ENCODE measurements around the gene COG2. TPM values are rescaled to one million over a fixed set of nuclear protein-coding genes. Genes with fewer than 3 reads are reported as not detected.

COG2 gene
- total RNA-seq, 2 experiments from 2014 or later, result 29.9 to 31.2 TPM

DNA sequence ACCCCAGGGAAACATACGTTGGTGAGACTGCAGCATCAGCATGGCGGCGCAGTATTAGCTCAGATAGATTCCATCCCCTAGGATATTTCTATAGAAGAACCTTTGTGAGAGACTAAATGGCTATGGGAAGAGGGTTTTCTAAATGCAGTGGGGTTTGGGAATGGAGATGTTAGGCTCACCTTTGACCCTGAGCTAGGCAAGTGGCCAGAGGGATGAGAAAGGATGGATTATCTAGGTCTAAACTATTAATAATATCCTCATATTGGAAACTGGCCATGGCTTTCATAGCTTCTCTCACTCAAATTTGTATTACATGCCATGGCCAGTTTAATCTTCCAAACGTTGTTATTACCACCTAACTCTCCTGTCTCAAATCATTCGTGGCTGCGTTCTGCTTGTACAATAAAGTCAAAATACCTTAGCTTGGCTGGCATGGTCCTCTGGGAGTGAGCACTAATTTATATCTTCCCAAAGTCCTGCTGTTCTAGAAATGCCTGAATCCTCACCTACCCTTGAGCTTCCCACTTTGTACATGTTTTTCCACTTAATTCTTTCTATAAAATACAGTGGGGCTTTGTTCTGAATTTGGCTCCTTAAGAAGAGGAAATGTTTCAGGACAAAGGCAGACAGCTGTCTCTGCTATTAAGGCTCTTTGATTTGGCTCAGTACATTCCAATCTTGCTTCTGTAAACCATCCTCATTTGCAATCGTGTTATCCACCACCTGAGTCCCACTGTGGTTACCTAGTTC is 31.0 kb upstream of the COG2 start:
- DNase-seq (no peak), ATAC-seq (no peak)
- Mint-ChIP-seq H3K4me1 (ENCODE audit: low read depth) (no peaks in the 10 kb centered on the region), H3K36me3 (ENCODE audit: low read depth) (no peaks in the 10 kb centered on the region), H3K27me3 (ENCODE audit: low read depth) (peaks cover 25% of the 10 kb centered on the region), H3K9me3 (ENCODE audit: insufficient read depth) (no peaks in the 10 kb centered on the region), H3K27ac (no peak overlapping the region), H3K4me3 (no peak overlapping the region)
- ChIA-PET POLR2A (no interaction called here), CTCF (no interaction called here)

DNA sequence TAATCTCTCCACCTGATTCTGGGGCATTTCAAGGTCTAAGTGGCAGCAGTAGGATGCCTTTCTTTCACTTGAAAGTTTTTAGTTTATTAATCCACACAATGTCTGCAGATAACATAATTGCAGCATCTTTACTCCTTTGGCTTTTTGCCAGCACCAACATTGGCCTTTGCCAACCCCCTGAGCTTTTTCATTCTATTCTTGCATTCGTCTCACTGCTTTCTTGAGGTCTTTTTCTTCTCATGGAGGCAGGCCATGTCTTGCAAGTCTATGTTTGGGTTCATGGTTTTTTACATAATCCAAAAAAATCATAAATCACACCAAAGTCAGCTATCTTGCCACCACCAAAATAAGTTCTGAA is 30.4 kb upstream of the COG2 start:
- ATAC-seq, result no peak
- H3K27ac Mint-ChIP-seq, result no peak overlapping the region
- H3K36me3 Mint-ChIP-seq (ENCODE audit: low read depth), result no peaks in the 10 kb centered on the region
- no peaks in the 10 kb centered on the region for H3K4me1 Mint-ChIP-seq (ENCODE audit: low read depth)
- H3K27me3 Mint-ChIP-seq (ENCODE audit: low read depth), result peaks cover 26% of the 10 kb centered on the region
- POLR2A ChIA-PET, result no interaction called here
- CTCF ChIA-PET, result no interaction called here
- H3K9me3 Mint-ChIP-seq (ENCODE audit: insufficient read depth), result no peaks in the 10 kb centered on the region
- H3K4me3 Mint-ChIP-seq, result no peak overlapping the region
- no peak for DNase-seq

DNA sequence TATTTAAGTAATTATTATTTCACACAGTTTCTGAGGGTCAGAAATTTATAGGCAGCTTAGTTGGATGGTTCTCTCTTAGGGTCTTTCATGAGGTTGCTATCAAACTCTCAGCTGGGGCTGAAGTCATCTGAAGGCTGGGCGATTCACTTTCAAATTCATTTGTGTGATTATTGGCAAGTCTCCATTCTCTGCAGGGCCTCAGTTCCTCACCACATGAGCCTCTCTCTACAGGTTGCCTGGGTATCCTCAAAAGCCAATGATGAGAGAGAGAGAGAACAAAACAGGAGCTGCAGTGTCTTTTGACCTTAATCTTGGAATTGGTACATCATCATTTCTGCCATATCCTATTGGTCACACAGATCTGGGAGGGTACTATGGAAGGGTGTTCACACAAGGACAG is 29.6 kb upstream of the COG2 start:
- Mint-ChIP-seq H3K27ac (no peak overlapping the region), H3K27me3 (ENCODE audit: low read depth) (peaks cover 27% of the 10 kb centered on the region), H3K36me3 (ENCODE audit: low read depth) (no peaks in the 10 kb centered on the region), H3K4me1 (ENCODE audit: low read depth) (no peaks in the 10 kb centered on the region), H3K4me3 (no peak overlapping the region), H3K9me3 (ENCODE audit: insufficient read depth) (no peaks in the 10 kb centered on the region)
- DNase-seq (no peak), ATAC-seq (no peak)
- ChIA-PET POLR2A (no interaction called here), CTCF (no interaction called here)

DNA sequence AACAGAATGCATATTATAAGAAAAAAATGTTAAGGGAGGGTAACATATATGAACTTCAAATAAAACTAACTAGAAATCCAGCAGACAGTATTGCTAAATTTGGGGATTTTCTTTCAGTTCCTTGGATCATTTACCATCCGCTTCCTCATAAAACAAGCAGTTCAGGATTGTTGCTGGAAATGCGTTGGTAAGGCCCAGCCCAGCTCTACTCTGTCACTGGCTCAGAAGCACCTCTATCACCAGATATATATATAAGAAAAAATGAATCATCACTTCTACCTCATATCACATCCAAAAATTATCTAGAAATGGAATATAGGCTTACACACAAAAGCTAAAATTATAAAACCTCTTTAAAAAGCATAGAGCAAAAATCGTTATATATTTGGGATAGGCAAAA is 28.2 kb upstream of the COG2 start:
- DNase-seq, result no peak
- CTCF ChIA-PET, result no interaction called here
- Mint-ChIP-seq H3K36me3 (ENCODE audit: low read depth) (no peaks in the 10 kb centered on the region), H3K4me1 (ENCODE audit: low read depth) (no peaks in the 10 kb centered on the region), H3K27me3 (ENCODE audit: low read depth) (peaks cover 35% of the 10 kb centered on the region), H3K27ac (no peak overlapping the region), H3K9me3 (ENCODE audit: insufficient read depth) (no peaks in the 10 kb centered on the region), H3K4me3 (no peak overlapping the region)
- no peak for ATAC-seq
- POLR2A ChIA-PET, result no interaction called here

DNA sequence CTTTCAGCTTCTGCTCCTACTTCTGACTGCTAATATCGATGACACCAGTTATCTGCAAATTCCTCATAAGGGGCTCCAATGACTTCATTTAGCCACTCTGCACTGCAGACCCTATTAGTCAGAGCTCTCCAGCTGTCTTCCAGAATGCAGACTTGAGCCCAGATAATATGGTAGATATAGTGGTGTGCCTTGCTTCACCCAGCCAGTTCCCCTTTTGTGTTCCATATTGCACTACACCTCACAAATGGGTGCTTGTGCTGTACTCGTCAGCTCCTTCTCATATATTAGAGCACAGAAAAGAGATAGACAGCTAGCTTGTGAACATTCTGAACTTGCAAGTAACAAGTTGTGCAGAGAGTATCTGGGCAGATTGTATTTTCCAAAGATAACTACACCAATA is 23.7 kb upstream of the COG2 start:
- ChIA-PET POLR2A (no interaction called here), CTCF (no interaction called here)
- no peak overlapping the region for H3K27ac Mint-ChIP-seq
- H3K4me1 Mint-ChIP-seq (ENCODE audit: low read depth), result no peaks in the 10 kb centered on the region
- no peaks in the 10 kb centered on the region for H3K36me3 Mint-ChIP-seq (ENCODE audit: low read depth)
- DNase-seq (no peak), ATAC-seq (no peak)
- H3K9me3 Mint-ChIP-seq (ENCODE audit: insufficient read depth), result no peaks in the 10 kb centered on the region
- H3K27me3 Mint-ChIP-seq (ENCODE audit: low read depth), result peaks cover 28% of the 10 kb centered on the region
- no peak overlapping the region for H3K4me3 Mint-ChIP-seq

DNA sequence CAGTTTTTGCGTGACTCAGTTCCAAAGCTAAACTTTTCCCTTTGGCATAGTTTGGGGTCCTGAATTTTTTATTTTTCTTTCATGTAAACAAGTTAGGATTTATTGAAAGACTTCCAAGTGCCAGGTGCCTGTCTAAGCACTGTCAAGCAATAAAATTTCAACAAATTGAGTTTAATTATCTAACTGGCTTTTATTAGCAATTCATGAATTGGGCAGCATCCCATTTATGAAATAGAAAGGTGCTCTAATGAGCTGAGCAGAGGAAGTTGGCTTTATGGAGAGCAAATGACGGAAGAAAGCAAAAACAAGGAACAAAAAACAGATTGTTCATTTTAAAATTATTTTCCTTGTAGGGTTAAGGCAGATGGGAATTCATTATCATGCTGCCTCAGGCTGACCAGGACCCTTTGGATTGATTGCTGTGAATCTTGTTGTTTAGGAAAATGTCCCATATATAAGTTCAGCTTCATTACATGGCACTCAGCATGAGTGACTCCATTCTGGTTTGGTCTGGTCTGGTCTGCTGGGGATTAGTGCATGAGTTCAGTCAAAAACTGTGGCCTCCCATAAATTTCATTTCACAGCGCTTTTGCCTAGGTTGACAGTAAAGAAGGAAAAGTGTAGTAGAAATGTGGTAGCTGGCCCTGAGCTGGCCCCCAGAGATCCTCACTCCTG is 21.5 kb upstream of the COG2 start:
- Mint-ChIP-seq H3K9me3 (ENCODE audit: insufficient read depth) (no peaks in the 10 kb centered on the region), H3K4me3 (no peak overlapping the region), H3K36me3 (ENCODE audit: low read depth) (no peaks in the 10 kb centered on the region), H3K27ac (no peak overlapping the region), H3K4me1 (ENCODE audit: low read depth) (no peaks in the 10 kb centered on the region), H3K27me3 (ENCODE audit: low read depth) (peaks cover 22% of the 10 kb centered on the region)
- DNase-seq (no peak), ATAC-seq (no peak)
- ChIA-PET POLR2A (no interaction called here), CTCF (no interaction called here)

DNA sequence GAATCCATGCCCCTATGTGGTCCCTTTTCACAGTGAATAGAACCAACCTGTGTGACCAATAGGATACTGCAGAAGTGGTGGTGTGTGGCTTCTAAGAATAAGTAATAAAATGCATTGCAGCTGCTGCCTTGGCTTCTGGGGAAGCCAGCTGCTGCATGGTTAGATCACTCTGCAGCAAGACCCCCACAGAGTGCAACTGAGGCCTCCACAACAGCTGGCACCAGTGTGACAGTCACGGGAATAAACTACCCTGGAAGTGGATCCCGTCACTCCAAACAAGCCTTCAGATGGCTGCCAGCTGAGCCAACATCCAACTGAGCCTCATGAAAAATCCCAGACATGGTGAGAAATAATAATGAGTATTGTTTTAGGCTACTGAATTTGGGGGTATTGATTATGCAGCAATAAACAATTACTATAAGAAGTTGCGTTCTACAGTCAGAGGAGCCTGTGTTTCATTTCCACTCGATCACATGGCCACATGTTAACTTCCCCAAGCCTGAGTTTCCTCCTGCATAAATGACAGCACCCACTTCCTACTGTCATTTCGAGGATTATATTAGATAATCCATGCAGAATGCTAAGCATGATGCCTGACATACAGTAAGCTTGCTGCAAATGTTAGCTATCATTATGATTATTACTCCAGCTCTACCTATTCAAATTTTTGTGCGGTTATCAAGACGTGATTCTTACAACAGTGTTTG is 20.8 kb upstream of the COG2 start:
- Mint-ChIP-seq H3K9me3 (ENCODE audit: insufficient read depth) (no peaks in the 10 kb centered on the region), H3K4me3 (no peak overlapping the region), H3K36me3 (ENCODE audit: low read depth) (no peaks in the 10 kb centered on the region), H3K27me3 (ENCODE audit: low read depth) (peaks cover 18% of the 10 kb centered on the region), H3K4me1 (ENCODE audit: low read depth) (no peaks in the 10 kb centered on the region), H3K27ac (no peak overlapping the region)
- ATAC-seq, result no peak
- ChIA-PET POLR2A (no interaction called here), CTCF (no interaction called here)
- no peak for DNase-seq

DNA sequence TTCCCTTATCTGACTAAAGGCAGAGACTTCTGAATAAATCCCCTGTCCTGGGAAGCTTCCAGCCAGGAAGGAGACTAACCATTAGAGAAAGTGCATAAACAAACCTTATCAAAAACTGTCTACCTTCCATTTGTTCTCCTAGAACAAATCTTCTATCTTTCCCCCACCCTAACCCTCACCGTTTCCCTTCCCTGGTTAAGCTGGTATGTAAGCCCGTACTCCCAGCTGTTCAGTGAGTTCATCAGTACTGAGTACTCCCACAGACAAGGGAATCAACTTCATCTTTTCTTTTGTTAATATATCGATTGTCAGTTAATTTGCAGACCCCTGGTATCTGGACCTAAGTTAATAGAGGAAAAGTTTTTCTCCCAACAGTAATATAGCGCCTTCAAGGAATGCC is 20.1 kb upstream of the COG2 start:
- no peak for DNase-seq
- Mint-ChIP-seq H3K36me3 (ENCODE audit: low read depth) (no peaks in the 10 kb centered on the region), H3K4me3 (no peak overlapping the region), H3K27ac (no peak overlapping the region), H3K27me3 (ENCODE audit: low read depth) (peaks cover 18% of the 10 kb centered on the region), H3K9me3 (ENCODE audit: insufficient read depth) (no peaks in the 10 kb centered on the region), H3K4me1 (ENCODE audit: low read depth) (no peaks in the 10 kb centered on the region)
- ChIA-PET CTCF (interaction anchor here (0.9 kb wide), 1 partner anchor 16 kb away, joined by 3 read pairs; no protein-coding TSS in a partner anchor), POLR2A (no interaction called here)
- no peak for ATAC-seq

DNA sequence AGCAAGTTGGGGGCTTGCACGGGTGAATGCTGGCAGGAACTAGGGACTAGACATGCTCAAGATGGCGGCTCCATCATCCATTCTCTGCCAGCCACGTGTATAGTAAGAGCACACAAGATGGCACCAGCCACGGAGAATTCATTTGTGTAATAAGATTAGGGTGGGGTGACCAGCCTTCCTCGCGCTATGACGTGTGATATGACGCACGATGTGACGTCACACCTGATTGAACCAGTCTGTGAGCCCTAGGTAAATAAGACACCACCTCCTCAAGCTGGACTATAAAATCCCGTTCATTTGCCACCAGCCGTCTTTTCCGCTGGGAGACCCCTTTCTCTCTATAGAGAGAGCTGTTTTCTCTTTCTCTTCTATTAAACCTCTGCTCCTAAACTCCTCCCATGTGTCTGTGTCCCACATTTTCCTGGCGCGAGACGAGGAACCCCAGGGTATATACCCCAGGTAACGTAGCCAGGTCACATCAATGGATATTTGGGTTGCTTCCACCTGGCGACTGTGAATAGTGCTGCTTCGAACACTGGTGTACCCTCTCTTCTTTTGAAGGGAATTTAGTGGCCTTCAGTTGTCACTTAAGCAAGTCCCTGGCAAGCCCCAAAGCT is 18.1 kb upstream of the COG2 start:
- Mint-ChIP-seq H3K36me3 (ENCODE audit: low read depth) (no peaks in the 10 kb centered on the region), H3K9me3 (ENCODE audit: insufficient read depth) (no peaks in the 10 kb centered on the region), H3K4me3 (no peak overlapping the region), H3K27me3 (ENCODE audit: low read depth) (peaks cover 11% of the 10 kb centered on the region), H3K27ac (no peak overlapping the region), H3K4me1 (ENCODE audit: low read depth) (no peaks in the 10 kb centered on the region)
- ATAC-seq (no peak), DNase-seq (no peak)
- ChIA-PET CTCF (no interaction called here), POLR2A (no interaction called here)

DNA sequence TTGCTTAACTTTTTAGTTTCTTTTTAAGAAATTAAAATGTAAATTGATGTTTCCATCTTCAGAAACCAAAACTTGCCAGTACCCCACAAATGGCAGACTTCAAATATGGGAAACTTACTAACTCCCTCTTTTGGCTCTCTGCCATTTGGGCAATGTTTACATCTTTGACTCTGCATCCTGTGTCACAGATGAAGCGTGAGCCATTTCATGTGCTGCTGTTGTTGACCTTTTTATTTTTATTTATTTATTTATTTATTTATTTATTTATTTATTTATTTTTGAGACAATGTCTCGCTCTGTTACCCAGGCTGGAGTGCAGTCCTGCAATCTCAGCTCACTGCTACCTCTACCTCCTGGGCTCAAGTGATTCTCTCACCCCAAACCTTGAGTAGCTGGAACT is 16.0 kb upstream of the COG2 start:
- ChIA-PET CTCF (no interaction called here), POLR2A (no interaction called here)
- no peaks in the 10 kb centered on the region for H3K9me3 Mint-ChIP-seq (ENCODE audit: insufficient read depth)

DNA sequence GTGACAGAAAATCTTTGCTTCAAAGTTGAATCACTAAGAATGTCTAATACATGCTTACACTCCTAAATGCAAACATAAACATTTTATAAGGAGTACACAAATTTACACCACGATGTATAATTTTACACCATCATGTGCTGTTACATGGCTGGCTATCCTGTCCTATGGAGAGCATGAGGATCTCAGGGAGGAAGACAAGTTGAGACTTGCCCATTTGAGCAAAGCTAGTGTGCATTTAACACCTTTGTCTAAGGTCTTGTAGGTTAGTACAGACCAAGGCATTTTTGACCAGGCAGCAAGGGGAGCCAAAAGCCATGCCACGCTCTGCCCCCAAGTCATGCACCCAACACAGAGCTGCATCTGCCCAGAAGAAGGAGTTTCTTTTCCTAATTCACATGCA is 14.5 kb upstream of the COG2 start:
- no peak overlapping the region for H3K27ac Mint-ChIP-seq
- H3K36me3 Mint-ChIP-seq (ENCODE audit: low read depth), result no peaks in the 10 kb centered on the region
- ChIA-PET CTCF (no interaction called here), POLR2A (no interaction called here)
- no peaks in the 10 kb centered on the region for H3K4me1 Mint-ChIP-seq (ENCODE audit: low read depth)
- DNase-seq (no peak), ATAC-seq (no peak)
- H3K27me3 Mint-ChIP-seq (ENCODE audit: low read depth), result peaks cover 3% of the 10 kb centered on the region
- H3K4me3 Mint-ChIP-seq, result no peak overlapping the region
- no peaks in the 10 kb centered on the region for H3K9me3 Mint-ChIP-seq (ENCODE audit: insufficient read depth)

More for the DNA sequence above, 16.0 kb upstream of the COG2 start:
- no peaks in the 10 kb centered on the region for H3K36me3 Mint-ChIP-seq (ENCODE audit: low read depth)
- peaks cover 5% of the 10 kb centered on the region for H3K27me3 Mint-ChIP-seq (ENCODE audit: low read depth)
- H3K27ac Mint-ChIP-seq, result no peak overlapping the region
- H3K4me3 Mint-ChIP-seq, result no peak overlapping the region
- ATAC-seq (no peak), DNase-seq (no peak)
- H3K4me1 Mint-ChIP-seq (ENCODE audit: low read depth), result no peaks in the 10 kb centered on the region

DNA sequence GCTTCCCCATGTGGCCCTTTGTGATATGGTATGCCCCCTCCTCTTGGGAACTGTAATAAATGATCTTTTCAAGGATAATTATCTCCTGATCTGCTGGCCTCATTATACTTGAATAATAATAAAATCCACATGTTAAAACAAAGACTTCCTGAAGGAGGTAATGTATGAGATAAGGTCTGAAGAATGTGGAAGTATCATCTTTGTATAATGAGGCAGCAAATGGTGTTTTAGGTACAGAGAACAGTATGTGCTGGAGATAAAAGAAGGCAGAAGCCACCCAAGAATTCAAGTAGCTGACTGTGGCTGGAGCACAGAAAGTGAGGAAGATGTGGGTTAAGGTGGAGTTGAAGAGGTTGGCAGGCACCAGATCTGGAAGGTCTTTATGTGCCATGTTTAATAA is 12.8 kb upstream of the COG2 start:
- Mint-ChIP-seq H3K27me3 (ENCODE audit: low read depth) (peaks cover 3% of the 10 kb centered on the region), H3K4me3 (no peak overlapping the region), H3K27ac (no peak overlapping the region), H3K4me1 (ENCODE audit: low read depth) (no peaks in the 10 kb centered on the region), H3K9me3 (ENCODE audit: insufficient read depth) (no peaks in the 10 kb centered on the region), H3K36me3 (ENCODE audit: low read depth) (no peaks in the 10 kb centered on the region)
- CTCF ChIA-PET, result interaction anchor here (1.3 kb wide), 1 partner anchor 13 kb away, joined by 4 read pairs; no protein-coding TSS in a partner anchor
- DNase-seq (no peak), ATAC-seq (no peak)
- POLR2A ChIA-PET, result no interaction called here
